GM23338 (cell line): ENCODE measurements around the gene C10orf71. TPM values are rescaled to one million over a fixed set of nuclear protein-coding genes. Genes with fewer than 3 reads are reported as not detected.

Experiments used
- ATAC-seq: fragments of 200-7000 bp; cut with Tn5 transposase; 3 replicates; pipeline ENCODE4 v1.9.1; 2020
- DNase-seq: peaks from one replicate; pipeline ENCODE4 v3.0.0-alpha.2; 2015; ENCODE audit warnings: low spot score
- H2AFZ ChIP-seq: fragments of 200-600 bp; sonication (generic); 2 replicates; pipeline ENCODE4 v1.8.0; 2016; ENCODE audit warnings: antibody characterized with exemption, mild to moderate bottlenecking, moderate library complexity
- H3F3A ChIP-seq: fragments of 200-600 bp; sonication (generic); replicated peaks from 2 replicates; pipeline ENCODE4 v1.8.0; 2017; ENCODE audit warnings: antibody characterized with exemption, mixed run types, low read depth
- H3K27ac ChIP-seq: fragments of 200-600 bp; sonication (generic); 2 replicates; pipeline ENCODE4 v1.6.1; 2016; ENCODE audit warnings: low read depth
- H3K27me3 ChIP-seq: fragments of 200-600 bp; sonication (generic); 2 replicates; pipeline ENCODE4 v1.8.0; 2016; ENCODE audit warnings: mild to moderate bottlenecking, mixed run types, moderate library complexity; ENCODE audit not compliant: insufficient read depth
- H3K36me3 ChIP-seq: fragments of 200-600 bp; sonication (generic); 2 replicates; pipeline ENCODE4 v1.8.0; 2016; ENCODE audit warnings: mild to moderate bottlenecking; ENCODE audit not compliant: insufficient read depth
- H3K4me1 ChIP-seq: fragments of 200-600 bp; sonication (generic); 2 replicates; pipeline ENCODE4 v1.8.0; 2016; ENCODE audit warnings: mild to moderate bottlenecking, moderate library complexity; ENCODE audit not compliant: insufficient read depth
- H3K4me2 ChIP-seq: fragments of 200-600 bp; sonication (generic); 2 replicates; pipeline ENCODE4 v1.7.1; 2017; ENCODE audit warnings: mixed run types
- H3K4me3 ChIP-seq: fragments of 200-600 bp; sonication (generic); 2 replicates; pipeline ENCODE4 v1.6.1; 2016; ENCODE audit warnings: mixed run types
- H3K79me2 ChIP-seq: fragments of 200-600 bp; sonication (generic); replicated peaks from 2 replicates; pipeline ENCODE4 v1.8.0; 2017; ENCODE audit warnings: mild to moderate bottlenecking; ENCODE audit not compliant: insufficient read depth
- H3K9me2 ChIP-seq: fragments of 200-600 bp; sonication (generic); 2 replicates; pipeline ENCODE4 v1.8.0; 2017; ENCODE audit not compliant: insufficient read depth
- H4K20me1 ChIP-seq: fragments of 200-600 bp; sonication (generic); replicated peaks from 2 replicates; pipeline ENCODE4 v1.8.0; 2017; ENCODE audit warnings: mild to moderate bottlenecking; ENCODE audit not compliant: insufficient read depth
- H3K27ac Mint-ChIP-seq: 2 replicates; pipeline ENCODE4 v1.8.0; 2020; ENCODE audit warnings: inconsistent platforms, mild to moderate bottlenecking, moderate library complexity, mixed read lengths
- H3K27me3 Mint-ChIP-seq: 3 replicates; pipeline ENCODE4 v1.8.0; 2022; ENCODE audit warnings: low read depth, mild to moderate bottlenecking, moderate library complexity, mixed read lengths, inconsistent platforms; ENCODE audit not compliant: insufficient read depth, poor library complexity
- H3K36me3 Mint-ChIP-seq: 3 replicates; pipeline ENCODE4 v1.8.0; 2021; ENCODE audit warnings: low read depth, mild to moderate bottlenecking, inconsistent platforms, moderate library complexity, mixed read lengths
- H3K4me1 Mint-ChIP-seq: 3 replicates; pipeline ENCODE4 v1.8.0; 2020; ENCODE audit warnings: mild to moderate bottlenecking, inconsistent platforms, mixed read lengths
- H3K4me3 Mint-ChIP-seq: 3 replicates; pipeline ENCODE4 v1.8.0; 2021; ENCODE audit warnings: moderate library complexity, mild to moderate bottlenecking, inconsistent platforms, mixed read lengths
- H3K9me3 Mint-ChIP-seq: 3 replicates; pipeline ENCODE4 v1.8.0; 2020; ENCODE audit warnings: moderate library complexity, mild to moderate bottlenecking, inconsistent platforms, mixed read lengths
- EZH2 ChIP-seq: fragments of 200-600 bp; sonication (generic); IDR thresholded peaks from one replicate; pipeline ENCODE4 v1.8.0; 2017; ENCODE audit warnings: antibody characterized with exemption, mild to moderate bottlenecking, low read depth; ENCODE audit not compliant: unreplicated experiment
- EZH2phosphoT487 ChIP-seq: fragments of 200-600 bp; sonication (generic); IDR thresholded peaks from one replicate; pipeline ENCODE4 v1.8.1; 2018; ENCODE audit warnings: antibody characterized with exemption; ENCODE audit not compliant: unreplicated experiment
- JUNB ChIP-seq: IDR thresholded peaks from one replicate; pipeline ENCODE4 v1.6.1; 2016; ENCODE audit warnings: antibody characterized with exemption; ENCODE audit not compliant: unreplicated experiment
- NANOG ChIP-seq: IDR thresholded peaks from 2 replicates; pipeline ENCODE4 v1.6.1; 2016; ENCODE audit warnings: antibody characterized with exemption, borderline replicate concordance
- POLR2AphosphoS5 ChIP-seq: IDR thresholded peaks from 2 replicates; pipeline ENCODE4 v1.6.1; 2016; ENCODE audit warnings: antibody characterized with exemption, low read depth
- STAT1 ChIP-seq: IDR thresholded peaks from one replicate; pipeline ENCODE4 v1.6.1; 2016; ENCODE audit warnings: antibody characterized with exemption; ENCODE audit not compliant: unreplicated experiment
- ZNF114 ChIP-seq: fragments of 250-450 bp; sonication (Bioruptor Pico); IDR thresholded peaks from 2 replicates; pipeline ENCODE4 v1.5.0; 2020; ENCODE audit warnings: mild to moderate bottlenecking, moderate library complexity
- ZNF331 ChIP-seq: fragments of 250-450 bp; sonication (Bioruptor Pico); IDR thresholded peaks from 2 replicates; pipeline ENCODE4 v1.5.0; 2020; ENCODE audit warnings: low read depth, mild to moderate bottlenecking, moderate library complexity
- polyA plus RNA-seq: library from polyadenylated mRNA; unstranded; fragments of >200 nt; fragmentation: Nextera tagmentation; extraction: Ambion mirVana; gene quantifications from 2 replicates; pipeline ENCODE4 v1.2.1, GENCODE V29; 2016
- total RNA-seq: library from RNA; depleted of rRNA; stranded (reverse); fragments of >200 nt; shearing (Covaris generic); gene quantifications from 2 replicates; pipeline ENCODE4 v1.2.3, GENCODE V29; 2014
- TF ChIP-seq, protein P1 (sequence below), 2 experiments: fragments of 200-600 bp in 1 of 2; sonication (generic) in 1 of 2; conservative IDR thresholded peaks; 2 replicates each; pipeline versions ENCODE4 v1.5.1 to v1.6.1; 2016 to 2017; ENCODE audit warnings: antibody characterized with exemption in 2 of 2, low read depth in 2 of 2, mild to moderate bottlenecking in 2 of 2, moderate library complexity in 1 of 2
- TF ChIP-seq, protein P2 (sequence below): IDR thresholded peaks from one replicate; pipeline ENCODE4 v1.6.1; 2018; ENCODE audit warnings: antibody characterized with exemption; ENCODE audit not compliant: unreplicated experiment

The C10orf71 gene
- total and polyA plus RNA-seq, 2 experiments from 2014 or later: not detected

DNA sequence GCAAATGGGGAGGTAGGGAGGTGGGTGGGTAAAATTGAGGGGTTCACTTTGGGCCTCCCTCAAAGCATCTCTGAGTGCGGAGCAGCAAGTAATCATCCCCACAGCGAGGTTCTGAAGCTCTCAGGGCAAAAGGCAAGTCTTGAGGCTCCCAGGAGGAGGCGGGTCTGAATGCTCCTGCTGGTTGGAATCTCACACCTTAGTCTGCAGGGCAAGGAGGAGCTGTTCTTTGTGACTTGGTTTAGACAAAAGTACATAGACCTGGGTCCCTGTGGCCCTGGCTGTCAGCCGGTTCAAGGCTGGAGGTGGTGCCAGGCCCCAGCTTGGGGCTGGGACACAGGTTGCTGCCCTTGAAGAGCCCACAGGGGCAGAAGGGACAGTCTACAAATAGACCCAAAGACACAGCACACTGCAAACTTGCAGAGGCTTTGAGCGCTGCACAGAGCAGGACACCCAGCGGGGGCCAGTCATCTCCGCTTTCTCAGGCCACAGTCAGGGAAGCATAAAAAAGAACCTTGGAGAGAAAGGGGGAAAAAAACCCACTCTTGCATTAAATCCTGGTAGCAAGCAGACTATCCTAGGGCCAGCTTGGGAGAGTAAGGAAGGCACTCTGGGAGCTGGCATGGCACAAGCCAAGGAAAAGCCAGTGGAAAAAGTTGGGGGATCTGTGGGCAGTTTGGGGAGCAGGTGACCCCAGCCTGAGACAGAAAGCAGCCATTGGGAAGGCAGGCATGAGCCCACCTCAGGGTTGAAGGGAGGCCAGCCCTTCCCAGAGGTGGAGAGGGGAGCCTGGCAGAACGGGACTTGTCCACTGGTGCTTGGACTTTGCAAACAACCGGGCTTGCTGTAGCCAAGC, 926 bp upstream of the C10orf71 start (continued):
- TF ChIP-seq, protein P1, sequence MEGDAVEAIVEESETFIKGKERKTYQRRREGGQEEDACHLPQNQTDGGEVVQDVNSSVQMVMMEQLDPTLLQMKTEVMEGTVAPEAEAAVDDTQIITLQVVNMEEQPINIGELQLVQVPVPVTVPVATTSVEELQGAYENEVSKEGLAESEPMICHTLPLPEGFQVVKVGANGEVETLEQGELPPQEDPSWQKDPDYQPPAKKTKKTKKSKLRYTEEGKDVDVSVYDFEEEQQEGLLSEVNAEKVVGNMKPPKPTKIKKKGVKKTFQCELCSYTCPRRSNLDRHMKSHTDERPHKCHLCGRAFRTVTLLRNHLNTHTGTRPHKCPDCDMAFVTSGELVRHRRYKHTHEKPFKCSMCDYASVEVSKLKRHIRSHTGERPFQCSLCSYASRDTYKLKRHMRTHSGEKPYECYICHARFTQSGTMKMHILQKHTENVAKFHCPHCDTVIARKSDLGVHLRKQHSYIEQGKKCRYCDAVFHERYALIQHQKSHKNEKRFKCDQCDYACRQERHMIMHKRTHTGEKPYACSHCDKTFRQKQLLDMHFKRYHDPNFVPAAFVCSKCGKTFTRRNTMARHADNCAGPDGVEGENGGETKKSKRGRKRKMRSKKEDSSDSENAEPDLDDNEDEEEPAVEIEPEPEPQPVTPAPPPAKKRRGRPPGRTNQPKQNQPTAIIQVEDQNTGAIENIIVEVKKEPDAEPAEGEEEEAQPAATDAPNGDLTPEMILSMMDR (conservative IDR thresholded peaks at IDR 0.05; ENCODE audit: low read depth in 2 of 2): no peak
- TF ChIP-seq, protein P2, sequence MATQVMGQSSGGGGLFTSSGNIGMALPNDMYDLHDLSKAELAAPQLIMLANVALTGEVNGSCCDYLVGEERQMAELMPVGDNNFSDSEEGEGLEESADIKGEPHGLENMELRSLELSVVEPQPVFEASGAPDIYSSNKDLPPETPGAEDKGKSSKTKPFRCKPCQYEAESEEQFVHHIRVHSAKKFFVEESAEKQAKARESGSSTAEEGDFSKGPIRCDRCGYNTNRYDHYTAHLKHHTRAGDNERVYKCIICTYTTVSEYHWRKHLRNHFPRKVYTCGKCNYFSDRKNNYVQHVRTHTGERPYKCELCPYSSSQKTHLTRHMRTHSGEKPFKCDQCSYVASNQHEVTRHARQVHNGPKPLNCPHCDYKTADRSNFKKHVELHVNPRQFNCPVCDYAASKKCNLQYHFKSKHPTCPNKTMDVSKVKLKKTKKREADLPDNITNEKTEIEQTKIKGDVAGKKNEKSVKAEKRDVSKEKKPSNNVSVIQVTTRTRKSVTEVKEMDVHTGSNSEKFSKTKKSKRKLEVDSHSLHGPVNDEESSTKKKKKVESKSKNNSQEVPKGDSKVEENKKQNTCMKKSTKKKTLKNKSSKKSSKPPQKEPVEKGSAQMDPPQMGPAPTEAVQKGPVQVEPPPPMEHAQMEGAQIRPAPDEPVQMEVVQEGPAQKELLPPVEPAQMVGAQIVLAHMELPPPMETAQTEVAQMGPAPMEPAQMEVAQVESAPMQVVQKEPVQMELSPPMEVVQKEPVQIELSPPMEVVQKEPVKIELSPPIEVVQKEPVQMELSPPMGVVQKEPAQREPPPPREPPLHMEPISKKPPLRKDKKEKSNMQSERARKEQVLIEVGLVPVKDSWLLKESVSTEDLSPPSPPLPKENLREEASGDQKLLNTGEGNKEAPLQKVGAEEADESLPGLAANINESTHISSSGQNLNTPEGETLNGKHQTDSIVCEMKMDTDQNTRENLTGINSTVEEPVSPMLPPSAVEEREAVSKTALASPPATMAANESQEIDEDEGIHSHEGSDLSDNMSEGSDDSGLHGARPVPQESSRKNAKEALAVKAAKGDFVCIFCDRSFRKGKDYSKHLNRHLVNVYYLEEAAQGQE: no peak
- TF ChIP-seq ZNF114 (CRISPR knock-in tag) (no peak), POLR2AphosphoS5 (no peak)

DNA sequence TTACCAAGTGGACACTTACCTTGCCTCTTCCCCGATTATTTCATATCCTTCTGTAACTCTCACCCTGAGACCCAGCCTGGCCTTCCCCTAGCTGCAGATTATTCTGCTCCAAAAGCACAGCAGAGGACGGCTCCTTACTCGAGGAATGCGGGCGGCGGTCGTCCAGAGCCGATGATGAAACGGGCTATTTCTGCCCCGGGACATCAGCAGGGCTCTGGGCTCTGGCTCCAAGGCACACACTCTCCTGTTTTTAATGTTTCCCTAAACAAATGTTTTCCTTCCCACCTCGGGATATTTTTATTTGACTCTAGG, 343 bp upstream of the C10orf71 start:
- Histone ChIP-seq H3F3A (no peaks in the 10 kb centered on the region), H3K4me2 (no peak overlapping the region), H3K79me2 (no peaks in the 10 kb centered on the region), H4K20me1 (no peaks in the 10 kb centered on the region), H2AFZ (peak overlapping the region; percentile 49; the same call in 1 of the 2 replicates), H3K4me3 (no peak overlapping the region), H3K27ac (no peak overlapping the region), H3K4me1 (no peaks in the 10 kb centered on the region), H3K36me3 (no peaks in the 10 kb centered on the region), H3K27me3 (no peaks in the 10 kb centered on the region), H3K9me2 (no peaks in the 10 kb centered on the region)
- Mint-ChIP-seq H3K27me3 (peaks cover 9% of the 10 kb centered on the region), H3K27ac (no peak overlapping the region), H3K36me3 (no peaks in the 10 kb centered on the region), H3K9me3 (no peaks in the 10 kb centered on the region), H3K4me1 (peaks cover 23% of the 10 kb centered on the region), H3K4me3 (no peak overlapping the region)
- peak; percentile 47 for ATAC-seq
- DNase-seq: peak; percentile 42
- no peak for TF ChIP-seq EZH2
- no peak for TF ChIP-seq ZNF331 (CRISPR knock-in tag)
- TF ChIP-seq, protein P1 (conservative IDR thresholded peaks at IDR 0.05; ENCODE audit: low read depth in 2 of 2): no peak
- TF ChIP-seq EZH2phosphoT487: no peak
- TF ChIP-seq, protein P2: no peak
- TF ChIP-seq NANOG: no peak
- no peak for TF ChIP-seq POLR2AphosphoS5
- TF ChIP-seq JUNB: no peak
- no peak for TF ChIP-seq ZNF114 (CRISPR knock-in tag)
- no peak for TF ChIP-seq STAT1
